Measurements from ENCODE around the gene AGER.

Gene AGER

DNA sequence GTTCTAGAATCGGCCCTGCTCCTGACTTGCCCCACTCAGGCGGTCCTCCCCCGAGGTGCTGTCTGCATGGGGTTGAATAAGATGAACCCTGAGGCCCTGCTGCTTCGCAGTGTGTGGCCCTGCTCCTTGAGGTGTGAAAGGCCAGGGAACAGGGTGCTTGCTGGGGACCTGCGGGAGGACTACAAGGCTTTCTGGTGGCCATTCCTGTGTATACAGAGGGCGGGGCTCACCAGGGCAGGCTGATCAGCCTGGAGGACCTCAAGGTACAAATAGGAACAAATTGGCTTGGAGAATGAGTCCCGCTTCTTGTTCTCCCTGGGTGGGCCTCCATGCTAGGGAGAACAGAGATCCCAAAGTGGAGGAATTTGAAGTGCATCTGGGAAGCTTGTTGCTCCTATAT lies 34.1 kb upstream of the AGER start:
- H3K4me2 ChIP-seq (ENCODE audit: insufficient read depth, low read length): no peak overlapping the region
- H3K79me2 ChIP-seq (ENCODE audit: insufficient read depth, low read length): no peaks in the 10 kb centered on the region
- no peak overlapping the region for H2AFZ ChIP-seq (ENCODE audit: low read depth, low read length)
- DNase-seq (no peak), ATAC-seq (ENCODE audit: insufficient read depth, low read depth) (no peak)
- no peak overlapping the region for H3K4me3 ChIP-seq (ENCODE audit: low read depth in 1 of 2, low read length in 2 of 2)
- H3K9ac ChIP-seq (ENCODE audit: low read depth, low read length): no peak overlapping the region
- no peaks in the 10 kb centered on the region for H3K9me3 ChIP-seq (ENCODE audit: insufficient read depth, low read length, severe bottlenecking)
- TF ChIP-seq EZH2 (IDR thresholded peaks at IDR 0.05; ENCODE audit: borderline replicate concordance, low read depth, low read length, severe bottlenecking): no peak
- no peak for TF ChIP-seq CTCF (IDR thresholded peaks at IDR 0.05; ENCODE audit: borderline replicate concordance, extremely low read depth, low read length, poor library complexity, severe bottlenecking)
- no peaks in the 10 kb centered on the region for H3K4me1 ChIP-seq (ENCODE audit: insufficient read depth, low read length)
- H3K27ac ChIP-seq (ENCODE audit: low read length): no peak overlapping the region
- H3K36me3 ChIP-seq (ENCODE audit: insufficient read depth, low read length): no peaks in the 10 kb centered on the region
- H3K27me3 ChIP-seq (ENCODE audit: insufficient read depth, low read length, poor library complexity): peaks cover 10% of the 10 kb centered on the region
- H4K20me1 ChIP-seq (ENCODE audit: insufficient read depth, low read length): no peaks in the 10 kb centered on the region

DNA sequence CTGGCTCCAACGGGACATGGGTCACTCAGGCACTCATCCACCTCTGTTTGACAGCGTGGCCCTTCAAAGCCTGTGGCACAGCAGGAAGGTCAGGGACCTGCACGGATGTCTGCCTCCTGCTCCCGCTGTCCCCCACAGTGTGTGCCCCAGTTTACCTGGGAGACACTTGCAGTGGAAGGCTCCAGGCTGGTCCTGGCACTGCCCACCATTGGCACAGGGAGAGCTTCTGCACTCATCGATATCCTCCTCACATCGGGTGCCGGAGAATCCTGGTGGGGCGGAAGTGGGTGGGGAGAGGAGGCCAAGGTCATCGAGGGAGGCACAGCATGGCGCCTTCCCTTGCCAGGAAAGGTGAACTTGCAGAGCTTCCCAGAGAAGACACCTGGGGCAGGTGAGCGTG lies 32.9 kb upstream of the AGER start:
- Histone ChIP-seq H3K27me3 (ENCODE audit: insufficient read depth, low read length, poor library complexity) (peaks cover 13% of the 10 kb centered on the region), H3K4me3 (ENCODE audit: low read depth in 1 of 2, low read length in 2 of 2) (no peak overlapping the region), H3K79me2 (ENCODE audit: insufficient read depth, low read length) (no peaks in the 10 kb centered on the region), H2AFZ (ENCODE audit: low read depth, low read length) (no peak overlapping the region), H3K27ac (ENCODE audit: low read length) (no peak overlapping the region), H3K36me3 (ENCODE audit: insufficient read depth, low read length) (no peaks in the 10 kb centered on the region), H4K20me1 (ENCODE audit: insufficient read depth, low read length) (no peaks in the 10 kb centered on the region), H3K4me2 (ENCODE audit: insufficient read depth, low read length) (no peak overlapping the region), H3K9me3 (ENCODE audit: insufficient read depth, low read length, severe bottlenecking) (no peaks in the 10 kb centered on the region), H3K9ac (ENCODE audit: low read depth, low read length) (no peak overlapping the region), H3K4me1 (ENCODE audit: insufficient read depth, low read length) (no peaks in the 10 kb centered on the region)
- DNase-seq (no peak), ATAC-seq (ENCODE audit: insufficient read depth, low read depth) (no peak)
- TF ChIP-seq EZH2 (IDR thresholded peaks at IDR 0.05; ENCODE audit: borderline replicate concordance, low read depth, low read length, severe bottlenecking) (no peak), CTCF (IDR thresholded peaks at IDR 0.05; ENCODE audit: borderline replicate concordance, extremely low read depth, low read length, poor library complexity, severe bottlenecking) (no peak)

DNA sequence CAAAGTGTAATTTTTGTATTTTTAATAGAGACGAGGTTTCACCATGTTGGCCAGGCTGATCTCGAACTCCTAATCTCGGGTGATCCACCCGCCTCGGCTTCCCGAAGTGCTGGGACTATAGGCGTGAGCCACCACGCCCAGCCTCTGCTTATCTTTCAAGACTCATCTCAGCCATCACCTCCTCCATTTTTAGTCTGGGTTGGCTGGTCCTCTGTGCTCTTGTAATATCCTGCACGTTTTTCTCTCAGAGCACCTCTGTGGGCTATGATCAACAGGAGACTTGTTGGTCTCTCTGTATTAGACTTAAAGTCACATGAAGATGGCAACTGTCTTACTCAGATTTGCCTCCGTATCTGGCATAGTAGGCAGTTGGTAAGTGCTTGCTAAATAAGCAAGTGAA lies 32.2 kb upstream of the AGER start:
- Histone ChIP-seq H3K27ac (ENCODE audit: low read length) (no peak overlapping the region), H3K27me3 (ENCODE audit: insufficient read depth, low read length, poor library complexity) (peaks cover 13% of the 10 kb centered on the region), H4K20me1 (ENCODE audit: insufficient read depth, low read length) (no peaks in the 10 kb centered on the region), H3K9me3 (ENCODE audit: insufficient read depth, low read length, severe bottlenecking) (no peaks in the 10 kb centered on the region), H3K36me3 (ENCODE audit: insufficient read depth, low read length) (no peaks in the 10 kb centered on the region), H3K4me3 (ENCODE audit: low read depth in 1 of 2, low read length in 2 of 2) (no peak overlapping the region), H2AFZ (ENCODE audit: low read depth, low read length) (no peak overlapping the region), H3K4me2 (ENCODE audit: insufficient read depth, low read length) (no peak overlapping the region), H3K9ac (ENCODE audit: low read depth, low read length) (no peak overlapping the region), H3K79me2 (ENCODE audit: insufficient read depth, low read length) (no peaks in the 10 kb centered on the region), H3K4me1 (ENCODE audit: insufficient read depth, low read length) (no peaks in the 10 kb centered on the region)
- no peak for TF ChIP-seq EZH2 (IDR thresholded peaks at IDR 0.05; ENCODE audit: borderline replicate concordance, low read depth, low read length, severe bottlenecking)
- no peak for TF ChIP-seq CTCF (IDR thresholded peaks at IDR 0.05; ENCODE audit: borderline replicate concordance, extremely low read depth, low read length, poor library complexity, severe bottlenecking)
- no peak for DNase-seq
- ATAC-seq (ENCODE audit: insufficient read depth, low read depth): no peak

GRCh38 chr6:32215617-32216016 lies 31.6 kb upstream of the AGER start:
- no peak overlapping the region for H3K9ac ChIP-seq (ENCODE audit: low read depth, low read length)
- no peaks in the 10 kb centered on the region for H3K4me1 ChIP-seq (ENCODE audit: insufficient read depth, low read length)
- no peaks in the 10 kb centered on the region for H4K20me1 ChIP-seq (ENCODE audit: insufficient read depth, low read length)
- no peaks in the 10 kb centered on the region for H3K79me2 ChIP-seq (ENCODE audit: insufficient read depth, low read length)
- no peaks in the 10 kb centered on the region for H3K9me3 ChIP-seq (ENCODE audit: insufficient read depth, low read length, severe bottlenecking)
- H3K27me3 ChIP-seq (ENCODE audit: insufficient read depth, low read length, poor library complexity): peaks cover 13% of the 10 kb centered on the region
- no peaks in the 10 kb centered on the region for H3K36me3 ChIP-seq (ENCODE audit: insufficient read depth, low read length)
- DNase-seq: no peak
- H2AFZ ChIP-seq (ENCODE audit: low read depth, low read length): no peak overlapping the region
- H3K4me3 ChIP-seq (ENCODE audit: low read depth in 1 of 2, low read length in 2 of 2): no peak overlapping the region
- ATAC-seq (ENCODE audit: insufficient read depth, low read depth): no peak
- no peak overlapping the region for H3K27ac ChIP-seq (ENCODE audit: low read length)
- TF ChIP-seq EZH2 (IDR thresholded peaks at IDR 0.05; ENCODE audit: borderline replicate concordance, low read depth, low read length, severe bottlenecking): no peak
- TF ChIP-seq CTCF (IDR thresholded peaks at IDR 0.05; ENCODE audit: borderline replicate concordance, extremely low read depth, low read length, poor library complexity, severe bottlenecking): no peak
- no peak overlapping the region for H3K4me2 ChIP-seq (ENCODE audit: insufficient read depth, low read length)
